K562 (cell line): ENCODE results near the gene CCM2. TPM values are rescaled to one million over a fixed set of nuclear protein-coding genes. Genes with fewer than 3 reads are reported as not detected.

Source experiments
- AFF1 ChIP-seq, 2 experiments: fragments of 450-650 bp; IDR thresholded peaks; 2 replicates each; pipeline ENCODE4 v1.6.1; 2018; ENCODE audit warnings: mild to moderate bottlenecking in 2 of 2, low read depth in 1 of 2; ENCODE audit not compliant: partially characterized antibody in 2 of 2
- CBFB ChIP-seq: sonication (generic); formaldehyde crosslinking; IDR thresholded peaks from 2 replicates; pipeline ENCODE4 v1.4.0; 2020; ENCODE audit warnings: mild to moderate bottlenecking, missing genetic modification reagents
- CBX1 ChIP-seq: sonication (generic); IDR thresholded peaks from 2 replicates; pipeline ENCODE4 v1.6.1; 2016; ENCODE audit warnings: antibody characterized with exemption, low read depth, mild to moderate bottlenecking
- CXXC5 ChIP-seq: fragments of 250-450 bp; sonication (Bioruptor Pico); IDR thresholded peaks from 2 replicates; pipeline ENCODE4 v1.8.0; 2022; ENCODE audit warnings: inconsistent platforms, mild to moderate bottlenecking, moderate library complexity
- DEAF1 ChIP-seq: fragments of 450-650 bp; formaldehyde crosslinking; IDR thresholded peaks from 2 replicates; pipeline ENCODE4 v1.4.0; 2020; ENCODE audit warnings: mild to moderate bottlenecking, moderate library complexity
- FOS ChIP-seq: IDR thresholded peaks from 3 replicates; pipeline ENCODE4 v1.6.1; 2011; ENCODE audit not compliant: insufficient read length; ENCODE audit errors: extremely low read depth
- FOXK2 ChIP-seq, 2 experiments: fragments of 450-650 bp; IDR thresholded peaks in 1 of 2; conservative IDR thresholded peaks in 1 of 2; 2 replicates each; pipeline ENCODE4 v1.6.1; 2016; ENCODE audit warnings: low read depth in 2 of 2, mild to moderate bottlenecking in 1 of 2
- HDAC2 ChIP-seq: fragments of 450-650 bp; IDR thresholded peaks from 2 replicates; pipeline ENCODE4 v1.6.1; 2016; ENCODE audit warnings: mild to moderate bottlenecking
- KAT8 ChIP-seq: fragments of 450-650 bp; IDR thresholded peaks from 2 replicates; pipeline ENCODE4 v1.6.1; 2016; ENCODE audit warnings: low read depth, mild to moderate bottlenecking
- KDM1A ChIP-seq, 2 experiments: fragments of 450-650 bp; IDR thresholded peaks; 2 replicates each; pipeline ENCODE4 v1.6.1; 2016; ENCODE audit warnings: mild to moderate bottlenecking in 2 of 2
- KLF16 ChIP-seq: IDR thresholded peaks from 2 replicates; pipeline ENCODE4 v1.6.1; 2016; ENCODE audit warnings: antibody characterized with exemption
- NR2C2 ChIP-seq, 2 experiments: fragments of 200-800 bp in 1 of 2; sonication (Bioruptor generic) in 1 of 2; sonication (generic) in 1 of 2; formaldehyde crosslinking in 1 of 2; IDR thresholded peaks; 2 replicates each; pipeline versions ENCODE4 v1.6.1 to v1.8.0; 2016 to 2022; ENCODE audit warnings: mild to moderate bottlenecking in 1 of 2, missing compliant biosample characterization in 1 of 2, missing genetic modification characterization in 1 of 2, missing genetic modification reagents in 1 of 2
- NRF1 ChIP-seq, 2 experiments: fragments of 450-650 bp; IDR thresholded peaks in 1 of 2; conservative IDR thresholded peaks in 1 of 2; 2 replicates each; pipeline ENCODE4 v1.6.1; 2014; ENCODE audit warnings: mild to moderate bottlenecking in 2 of 2
- RAD21 ChIP-seq, 2 experiments: fragments of 250-450 bp in 1 of 2; fragments of 450-650 bp in 1 of 2; sonication (Bioruptor Pico) in 1 of 2; formaldehyde crosslinking in 1 of 2; IDR thresholded peaks in 1 of 2; conservative IDR thresholded peaks in 1 of 2; 2 replicates each; pipeline versions ENCODE4 v1.4.0 to v1.8.0; 2020 to 2022; ENCODE audit warnings: mild to moderate bottlenecking in 2 of 2, moderate library complexity in 1 of 2
- RAD51 ChIP-seq: fragments of 450-650 bp; IDR thresholded peaks from 2 replicates; pipeline ENCODE4 v1.7.1; 2016; ENCODE audit warnings: low read depth, mild to moderate bottlenecking, borderline replicate concordance
- ZHX1 ChIP-seq: fragments of 150-350 bp; conservative IDR thresholded peaks from 2 replicates; pipeline ENCODE4 v1.6.1; 2014; ENCODE audit warnings: low read length
- ZNF134 ChIP-seq: fragments of 250-450 bp; sonication (Bioruptor Pico); conservative IDR thresholded peaks from 2 replicates; pipeline ENCODE4 v1.4.0; 2020
- ZNF239 ChIP-seq: fragments of 250-450 bp; sonication (Bioruptor Pico); IDR thresholded peaks from 2 replicates; pipeline ENCODE4 v1.4.0; 2020; ENCODE audit warnings: mild to moderate bottlenecking
- ZNF589 ChIP-seq: fragments of 200-800 bp; sonication (Bioruptor generic); IDR thresholded peaks from 2 replicates; pipeline ENCODE4 v1.6.1; 2016; ENCODE audit warnings: low read depth, missing genetic modification characterization, missing compliant biosample characterization
- polyA plus RNA-seq, 8 experiments: library from polyadenylated mRNA; depleted of rRNA in 4 of 8; stranded (reverse) in 5 of 8; unstranded in 3 of 8; fragments of >200 nt; fragmentation: Nextera tagmentation in 2 of 8; fragmentation: Illumina TruSeq in 1 of 8; extraction: Ambion mirVana in 2 of 8; extraction: Trizol in 1 of 8; gene quantifications; 2 replicates each; pipeline versions ENCODE4 v1.2.1 to v1.2.3, GENCODE V29; 2011 to 2014; ENCODE audit warnings: inconsistent platforms in 1 of 8, missing spikeins in 1 of 8
- total RNA-seq, 7 experiments: library from RNA; depleted of rRNA in 6 of 7; stranded (reverse); fragments of >200 nt in 6 of 7; fragmentation: Illumina TruSeq in 2 of 7; extraction: Trizol in 2 of 7; gene quantifications; 2 replicates each; pipeline versions ENCODE4 v1.2.1 to v1.2.3, GENCODE V29; 2011 to 2021; ENCODE audit warnings: low replicate concordance in 1 of 7

CCM2 gene
- total and polyA plus RNA-seq, 9 of the 15 experiments (the other 6 are each of a cell fraction or from before 2014, with no cell fraction given), result 0.41 to 38.6 (median 25.9) TPM

GRCh38 chr7:45001138-45001694, 1.2 kb downstream of the CCM2 start (continued):
- peak; percentile 68; the same call in 1 of the 2 replicates for TF ChIP-seq HDAC2
- no peak for TF ChIP-seq DEAF1 (CRISPR knock-in tag)
- peak; percentile 90 for TF ChIP-seq CXXC5 (CRISPR knock-in tag)
- TF ChIP-seq RAD21 (CRISPR knock-in tag; conservative IDR thresholded peaks at IDR 0.05 in 1 of 2, IDR thresholded peaks at IDR 0.05 in 1 of 2), result no peak
- no peak for TF ChIP-seq KAT8
- TF ChIP-seq AFF1 (IDR thresholded peaks at IDR 0.05; ENCODE audit: low read depth in 1 of 2, partially characterized antibody in 2 of 2), result peak in 1 of 2 experiments; percentile 21
- TF ChIP-seq CBX1, result no peak
- no peak for TF ChIP-seq CBFB (CRISPR knock-in tag)
- TF ChIP-seq KLF16, result peak; percentile 72
- no peak for TF ChIP-seq RAD51
- TF ChIP-seq NRF1 (conservative IDR thresholded peaks at IDR 0.05 in 1 of 2, IDR thresholded peaks at IDR 0.05 in 1 of 2), result peak; percentile 73 to 74
- peak; percentile 43 to 56; a peak in 2 of 4 replicates for TF ChIP-seq KDM1A (IDR thresholded peaks at IDR 0.05)
- TF ChIP-seq FOS, result no peak
- TF ChIP-seq ZNF134, result no peak
- TF ChIP-seq ZNF589, result no peak
- no peak for TF ChIP-seq NR2C2 (CRISPR knock-in tag; IDR thresholded peaks at IDR 0.05)
- no peak for TF ChIP-seq NR2C2 (tag; IDR thresholded peaks at IDR 0.05)
- TF ChIP-seq FOXK2 (conservative IDR thresholded peaks at IDR 0.05 in 1 of 2, IDR thresholded peaks at IDR 0.05 in 1 of 2; ENCODE audit: low read depth in 2 of 2), result 0 out of 4 replicates have a peak, but pooled peaks of 1 of the 2 experiments have one; percentile 20
- TF ChIP-seq ZNF239 (CRISPR knock-in tag), result no peak
- no peak for TF ChIP-seq ZHX1
